Measurements from ENCODE around the gene ABR. TPM values are rescaled to one million over a fixed set of nuclear protein-coding genes. Genes with fewer than 3 reads are reported as not detected.
A peak's percentile ranks its signal among the peaks of the same experiment; 100 is the strongest.

Gene ABR
- total RNA-seq, 1 experiment from 2014 or later = 172 TPM

DNA sequence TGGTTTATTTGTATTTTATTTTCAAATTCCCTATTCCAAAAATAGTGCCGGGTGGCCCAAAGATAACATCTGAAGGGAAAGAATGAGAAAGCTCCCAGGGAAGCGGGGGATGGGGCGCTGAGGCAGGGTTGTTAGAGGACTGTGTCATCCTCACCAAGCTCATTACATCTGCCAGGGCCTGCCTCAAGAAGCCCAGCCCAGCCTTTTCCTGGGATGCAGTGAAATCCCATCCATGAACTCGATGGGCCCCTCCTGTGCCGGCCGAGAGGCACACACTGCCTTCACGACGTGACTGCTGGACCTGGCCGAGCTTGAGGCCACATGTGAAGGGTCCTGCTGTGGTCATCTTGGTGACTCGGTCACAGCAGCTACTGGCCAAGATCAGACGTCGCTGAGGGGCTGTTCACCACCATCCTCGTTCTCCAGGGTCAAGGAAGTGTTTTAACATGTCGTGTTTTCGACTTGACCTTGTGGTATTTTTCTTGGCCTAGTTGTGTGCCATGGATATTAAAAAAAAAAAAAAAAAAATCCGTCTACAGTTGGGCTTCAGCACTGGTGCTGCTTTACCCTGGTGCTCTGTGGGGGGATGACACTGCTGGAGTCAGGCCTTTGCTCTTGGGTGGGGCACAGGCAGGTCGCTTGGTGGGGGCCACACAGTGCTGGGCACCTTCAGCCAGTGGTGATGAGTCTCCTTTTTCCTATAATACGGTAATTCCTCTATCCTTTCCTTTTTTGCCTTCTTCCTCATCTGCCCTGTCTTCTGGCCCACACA is 178.0 kb downstream of the ABR start:
- BruUV-seq (replicated peaks) = no TSS peak
- H3K9me3 ChIP-seq (ENCODE audit: control insufficient read depth, insufficient read depth, low read depth, low read length) = no peaks in the 10 kb centered on the region

More for the DNA sequence above, 178.0 kb downstream of the ABR start:
- H3K27ac ChIP-seq (ENCODE audit: low read length) = peak overlapping the region; percentile 54; the same call in 1 of the 2 replicates
- TF ChIP-seq SIN3A (IDR thresholded peaks at IDR 0.05; ENCODE audit: borderline replicate concordance, insufficient read depth, low read depth, low read length) (no peak), POLR2AphosphoS5 (IDR thresholded peaks at IDR 0.05; ENCODE audit: low read depth, low read length) (no peak), TCF7L2 (IDR thresholded peaks at IDR 0.05; ENCODE audit: low read depth, low read length) (no peak), REST (IDR thresholded peaks at IDR 0.05; ENCODE audit: insufficient read depth in 1 of 2, low read depth in 2 of 2, low read length in 1 of 2) (no peak), CTCF (IDR thresholded peaks at IDR 0.05) (no peak)
- DNase-seq (ENCODE audit: low read depth, low spot score) (no peak), ATAC-seq (no peak)
- CTCF ChIA-PET = interaction anchor here (0.6 to 1.4 kb wide), 2 partner anchors 54 to 128 kb away, joined by 4 to 8 read pairs; no protein-coding TSS in a partner anchor
- POLR2A ChIA-PET = no interaction called here
- intact Hi-C loops (cut with micrococcal nuclease; ENCODE audit: unreplicated experiment) = no loop called here
- peaks cover 6% of the 10 kb centered on the region for H3K36me3 ChIP-seq (ENCODE audit: control insufficient read depth, insufficient read depth, low read length)
- no peak overlapping the region for H3K4me3 ChIP-seq (ENCODE audit: low read depth in 2 of 2, low read length in 2 of 2)
- in situ Hi-C loops (cut with HindIII; ENCODE audit: low pct_unique_long_range_greater_than_20kb, low sequenced_read_pairs) = no loop called here
- no peaks in the 10 kb centered on the region for H3K27me3 ChIP-seq (ENCODE audit: control insufficient read depth, insufficient read depth, low read length)
- peaks cover 67% of the 10 kb centered on the region for H3K4me1 ChIP-seq (ENCODE audit: control insufficient read depth, insufficient read depth, low read length)
